C4-2B (cell line): ENCODE results near the gene TTC13.
"Not testable (repeated sequence)": the region's sequence is repeated elsewhere in the genome, so short reads cannot be mapped to it uniquely, and the experiment has no call there.

ENCODE experiments used
- H3K27ac ChIP-seq: fragments of 450-650 bp; 2 replicates; pipeline ENCODE4 v1.5.1; 2017
- ZFX ChIP-seq: fragments of 450-650 bp; IDR thresholded peaks from 2 replicates; pipeline ENCODE4 v1.6.1; 2017
- TF ChIP-seq, protein P1 (sequence below): fragments of 450-650 bp; conservative IDR thresholded peaks from 2 replicates; pipeline ENCODE4 v1.5.1; 2017; ENCODE audit warnings: mild to moderate bottlenecking

Gene TTC13, protein sequence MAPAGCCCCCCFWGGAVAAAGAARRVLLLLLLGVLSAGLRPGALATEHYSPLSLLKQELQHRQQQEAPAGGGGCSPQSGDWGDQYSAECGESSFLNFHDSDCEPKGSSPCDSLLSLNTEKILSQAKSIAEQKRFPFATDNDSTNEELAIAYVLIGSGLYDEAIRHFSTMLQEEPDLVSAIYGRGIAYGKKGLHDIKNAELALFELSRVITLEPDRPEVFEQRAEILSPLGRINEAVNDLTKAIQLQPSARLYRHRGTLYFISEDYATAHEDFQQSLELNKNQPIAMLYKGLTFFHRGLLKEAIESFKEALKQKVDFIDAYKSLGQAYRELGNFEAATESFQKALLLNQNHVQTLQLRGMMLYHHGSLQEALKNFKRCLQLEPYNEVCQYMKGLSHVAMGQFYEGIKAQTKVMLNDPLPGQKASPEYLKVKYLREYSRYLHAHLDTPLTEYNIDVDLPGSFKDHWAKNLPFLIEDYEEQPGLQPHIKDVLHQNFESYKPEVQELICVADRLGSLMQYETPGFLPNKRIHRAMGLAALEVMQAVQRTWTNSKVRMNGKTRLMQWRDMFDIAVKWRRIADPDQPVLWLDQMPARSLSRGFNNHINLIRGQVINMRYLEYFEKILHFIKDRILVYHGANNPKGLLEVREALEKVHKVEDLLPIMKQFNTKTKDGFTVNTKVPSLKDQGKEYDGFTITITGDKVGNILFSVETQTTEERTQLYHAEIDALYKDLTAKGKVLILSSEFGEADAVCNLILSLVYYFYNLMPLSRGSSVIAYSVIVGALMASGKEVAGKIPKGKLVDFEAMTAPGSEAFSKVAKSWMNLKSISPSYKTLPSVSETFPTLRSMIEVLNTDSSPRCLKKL

DNA sequence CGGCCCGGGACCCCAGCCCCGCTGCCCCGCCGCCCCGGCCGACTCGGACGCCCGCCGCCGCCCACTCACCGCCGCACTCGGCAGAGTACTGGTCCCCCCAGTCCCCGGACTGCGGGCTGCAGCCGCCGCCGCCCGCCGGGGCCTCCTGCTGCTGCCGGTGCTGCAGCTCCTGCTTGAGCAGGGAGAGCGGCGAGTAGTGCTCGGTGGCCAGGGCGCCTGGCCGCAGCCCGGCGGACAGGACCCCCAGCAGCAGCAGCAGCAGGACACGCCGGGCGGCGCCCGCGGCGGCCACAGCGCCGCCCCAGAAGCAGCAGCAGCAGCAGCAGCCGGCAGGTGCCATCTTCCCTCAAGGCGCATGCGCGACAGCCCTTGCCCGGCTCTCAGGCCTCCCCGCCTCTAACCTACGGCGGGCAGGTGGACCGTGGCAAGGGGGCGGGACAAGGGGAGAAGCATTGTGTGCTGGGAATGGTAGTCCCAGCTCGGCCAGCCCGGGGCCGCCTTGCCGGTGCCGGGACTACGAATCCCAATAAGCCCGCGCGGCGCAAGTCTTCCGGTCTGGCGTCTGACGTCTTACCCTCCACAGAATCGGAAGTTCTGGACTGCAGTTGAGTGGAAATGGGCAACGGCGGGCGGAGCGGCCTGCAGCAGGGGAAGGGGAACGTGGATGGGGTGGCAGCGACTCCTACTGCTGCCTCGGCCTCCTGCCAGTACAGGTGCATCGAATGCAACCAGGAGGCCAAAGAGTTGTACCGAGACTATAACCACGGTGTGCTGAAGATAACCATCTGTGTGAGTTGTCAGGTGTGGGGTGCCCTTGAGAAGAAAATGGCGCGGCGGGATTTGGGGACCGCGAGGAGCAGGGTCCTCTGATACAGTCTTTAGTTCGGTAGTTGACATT is at the start of gene TTC13, which contains the start of gene ARV1:
TTC13 (minus strand) TSS at position 371 of the 898 bp plus-strand sequence; CDS start at position 340, 31 bp downstream.
ARV1 (plus strand) TSS at position 604 of the 898 bp plus-strand sequence; CDS start at position 616, 12 bp downstream.
- peak within 1 kb of the TSS; percentile 82 for H3K27ac ChIP-seq
- TF ChIP-seq, protein P1, sequence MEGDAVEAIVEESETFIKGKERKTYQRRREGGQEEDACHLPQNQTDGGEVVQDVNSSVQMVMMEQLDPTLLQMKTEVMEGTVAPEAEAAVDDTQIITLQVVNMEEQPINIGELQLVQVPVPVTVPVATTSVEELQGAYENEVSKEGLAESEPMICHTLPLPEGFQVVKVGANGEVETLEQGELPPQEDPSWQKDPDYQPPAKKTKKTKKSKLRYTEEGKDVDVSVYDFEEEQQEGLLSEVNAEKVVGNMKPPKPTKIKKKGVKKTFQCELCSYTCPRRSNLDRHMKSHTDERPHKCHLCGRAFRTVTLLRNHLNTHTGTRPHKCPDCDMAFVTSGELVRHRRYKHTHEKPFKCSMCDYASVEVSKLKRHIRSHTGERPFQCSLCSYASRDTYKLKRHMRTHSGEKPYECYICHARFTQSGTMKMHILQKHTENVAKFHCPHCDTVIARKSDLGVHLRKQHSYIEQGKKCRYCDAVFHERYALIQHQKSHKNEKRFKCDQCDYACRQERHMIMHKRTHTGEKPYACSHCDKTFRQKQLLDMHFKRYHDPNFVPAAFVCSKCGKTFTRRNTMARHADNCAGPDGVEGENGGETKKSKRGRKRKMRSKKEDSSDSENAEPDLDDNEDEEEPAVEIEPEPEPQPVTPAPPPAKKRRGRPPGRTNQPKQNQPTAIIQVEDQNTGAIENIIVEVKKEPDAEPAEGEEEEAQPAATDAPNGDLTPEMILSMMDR: peak; percentile 48
- TF ChIP-seq ZFX: peak; percentile 45

DNA sequence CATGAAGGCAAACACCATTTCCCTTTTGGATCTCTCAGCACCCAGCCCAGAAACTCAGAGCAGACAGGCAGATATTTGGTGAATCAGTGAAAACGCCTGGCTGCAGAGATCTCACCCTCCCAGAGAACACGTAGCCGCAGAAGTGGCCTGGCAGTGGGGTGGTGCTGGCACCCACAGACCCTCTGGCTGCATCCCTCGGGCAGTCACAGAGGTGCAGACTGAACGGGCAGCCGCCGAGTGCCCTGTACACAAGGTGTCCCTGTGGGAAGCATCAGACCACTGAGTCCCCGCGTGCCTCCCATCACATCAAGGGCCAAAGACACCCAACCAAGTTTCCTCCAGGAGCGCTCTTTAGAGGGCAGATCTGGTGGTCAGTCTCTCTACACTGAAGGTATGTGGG is 49.3 kb upstream of the TTC13 start:
- no peak overlapping the region for H3K27ac ChIP-seq
- no peak for TF ChIP-seq ZFX
- TF ChIP-seq, protein P1: no peak

DNA sequence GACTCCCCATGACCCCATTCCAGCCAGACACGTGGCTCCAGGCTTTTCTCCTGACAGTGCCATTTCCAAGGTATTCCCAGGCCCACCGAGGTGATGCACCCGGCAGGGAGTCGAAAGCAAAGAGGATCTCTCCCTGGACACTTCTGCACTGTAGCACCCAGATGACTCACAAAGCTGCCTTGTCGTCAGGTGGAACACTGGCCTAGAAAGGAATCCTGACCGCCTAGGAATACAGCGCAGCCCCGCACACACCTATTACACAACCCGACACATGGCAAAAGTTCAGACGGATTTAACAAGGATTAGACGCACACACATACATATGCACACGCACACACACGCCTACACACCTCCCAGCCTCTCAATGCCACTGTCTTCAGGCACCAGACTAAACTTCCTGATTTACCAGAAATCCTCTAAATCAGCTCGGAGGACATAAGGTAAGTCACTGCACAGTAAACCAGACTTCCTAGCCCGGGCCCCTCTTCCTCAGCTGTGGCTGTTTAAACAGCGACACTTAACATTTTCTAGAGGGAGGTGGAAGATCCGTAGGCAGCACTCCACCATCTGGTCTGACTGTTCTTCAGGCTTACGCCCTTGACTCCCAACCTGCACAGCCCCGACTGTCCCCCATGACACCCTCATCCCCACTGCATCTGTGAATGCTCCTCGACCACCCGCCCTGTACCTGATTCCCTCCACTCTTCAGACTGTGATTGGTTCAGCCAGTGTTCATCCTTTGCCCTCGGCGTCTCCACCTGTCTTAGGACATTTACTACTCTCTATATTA is 48.7 kb upstream of the TTC13 start:
- no peak overlapping the region for H3K27ac ChIP-seq
- no peak for TF ChIP-seq ZFX
- TF ChIP-seq, protein P1: no peak

DNA sequence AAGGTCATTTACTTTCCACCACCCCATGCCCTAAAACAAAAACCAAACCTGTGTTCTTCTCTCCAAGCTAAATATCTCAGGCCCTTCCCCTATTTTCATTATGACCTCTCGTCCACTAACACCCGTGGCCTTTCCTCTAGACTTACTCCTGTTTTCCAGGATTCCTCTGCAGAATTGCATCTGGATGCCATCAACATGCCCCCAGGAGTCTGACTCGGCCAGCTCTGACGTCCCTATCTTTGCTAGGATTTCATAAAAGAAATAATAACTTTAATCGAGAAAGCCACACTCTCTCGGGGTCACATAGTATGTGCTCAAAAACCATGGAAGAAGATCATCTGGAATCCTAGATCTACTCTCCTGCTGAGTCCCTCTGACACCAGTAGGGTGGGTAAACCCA is 47.9 kb upstream of the TTC13 start:
- no peak overlapping the region for H3K27ac ChIP-seq
- TF ChIP-seq, protein P1: no peak
- no peak for TF ChIP-seq ZFX

DNA sequence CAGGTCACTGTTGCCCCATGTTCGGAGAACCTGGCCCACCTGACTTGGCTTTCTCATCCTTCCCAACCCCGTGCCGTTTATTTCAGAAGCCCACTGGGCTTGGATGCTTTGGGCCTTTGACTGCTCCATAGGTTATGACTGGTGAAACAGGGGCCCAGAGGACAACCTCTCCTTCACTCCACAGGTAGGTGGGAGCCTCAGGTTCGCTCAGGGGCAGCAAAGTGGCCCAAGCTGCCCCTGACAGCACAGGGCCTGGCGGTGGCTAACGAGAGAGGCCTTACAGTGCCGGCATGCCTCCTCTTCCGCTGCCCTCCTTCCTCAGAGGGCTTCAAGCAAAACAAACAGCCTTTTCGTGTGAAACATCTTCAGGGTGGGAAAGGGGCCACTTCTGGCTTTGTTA is 44.5 kb upstream of the TTC13 start:
- TF ChIP-seq, protein P1: no peak
- no peak for TF ChIP-seq ZFX
- H3K27ac ChIP-seq: no peak overlapping the region

DNA sequence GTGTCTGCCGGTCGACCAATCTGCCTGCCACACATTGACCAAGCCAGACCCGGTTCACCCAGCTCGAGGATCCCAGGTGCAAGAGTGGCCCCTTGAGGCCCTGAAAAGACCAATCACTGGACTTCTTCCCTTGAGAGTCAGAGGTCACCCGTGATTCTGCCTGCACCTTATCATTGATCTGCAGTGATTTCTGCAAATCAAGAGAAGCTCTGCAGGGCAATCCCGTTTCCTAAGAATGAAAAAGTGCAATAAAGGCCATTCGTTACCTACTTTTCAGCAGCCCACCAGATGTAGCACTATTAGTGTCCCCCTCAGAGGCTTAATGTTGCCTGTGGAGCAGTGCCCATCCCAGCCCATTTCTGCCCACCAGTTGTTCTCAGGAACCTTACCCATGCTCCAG is 43.9 kb upstream of the TTC13 start:
- not testable (repeated sequence) for H3K27ac ChIP-seq
